Hair follicular keratinocyte (primary cell): Measurements from ENCODE around the gene ALX3. TPM values are rescaled to one million over a fixed set of nuclear protein-coding genes. Genes with fewer than 3 reads are reported as not detected.

Experiments
- total RNA-seq: library from RNA; depleted of rRNA; stranded (reverse); fragments of >200 nt; gene quantifications from 2 replicates; pipeline ENCODE4 v1.2.3, GENCODE V29; 2015

ALX3 gene
- not detected in 2 replicates for total RNA-seq

GRCh38 chr1:110070671-110071242 lies at the start of gene ALX3:
Gene ALX3 (minus strand): TSS chr1:110070672. CDS start chr1:110070612, 60 bp downstream.

GRCh38 chr1:110112143-110112542 lies 41.7 kb upstream of the ALX3 start, which contains the start of gene UBL4B:
Gene UBL4B (plus strand): TSS chr1:110112443. CDS start chr1:110112535, 92 bp downstream.

GRCh38 chr1:110034451-110035235 lies 35.8 kb downstream of the ALX3 start, which contains the start of gene STRIP1:
Gene STRIP1 (plus strand): TSS chr1:110034624. CDS start chr1:110034638, 14 bp downstream.

Other genes starting within 250 kb of the ALX3 start
- 4.7 and 6.6 TPM in 2 replicates for gene CSF1, start 159.8 kb downstream of the ALX3 start, total RNA-seq
- gene AHCYL1, start 85.9 kb downstream of the ALX3 start, total RNA-seq: 29.6 and 31.9 TPM in 2 replicates
- 20.0 and 26.6 TPM in 2 replicates for gene STRIP1, start 36.0 kb downstream of the ALX3 start, total RNA-seq
- not detected in 2 replicates for gene UBL4B, start 41.8 kb upstream of the ALX3 start, total RNA-seq
- not detected in 2 replicates for gene SLC6A17, start 79.8 kb upstream of the ALX3 start, total RNA-seq
- 4.4 and 5.3 TPM in 2 replicates for gene KCNC4, start 139.6 kb upstream of the ALX3 start, total RNA-seq